OCI-LY7 (cell line): ENCODE results near the gene CDH9.

Experiments used
- CTCF ChIP-seq: fragments of 200-600 bp; sonication (generic); conservative IDR thresholded peaks from 2 replicates; pipeline ENCODE4 v1.5.1; 2014; ENCODE audit warnings: mild to moderate bottlenecking, antibody characterized with exemption, low read length, moderate library complexity, mixed read lengths
- EZH2phosphoT487 ChIP-seq: fragments of 200-600 bp; sonication (generic); IDR thresholded peaks from 2 replicates; pipeline ENCODE4 v1.6.1; 2018; ENCODE audit warnings: low read depth, borderline replicate concordance, mild to moderate bottlenecking, mixed run types, antibody characterized with exemption, low read length, moderate library complexity, mixed read lengths

GRCh38 chr5:26847041-26847736 lies 191.2 kb downstream of the CDH9 start:
- TF ChIP-seq CTCF (no peak), EZH2phosphoT487 (no peak)
